Fibroblast of lung (primary cell): ENCODE results near the gene LEKR1. TPM values are rescaled to one million over a fixed set of nuclear protein-coding genes. Genes with fewer than 3 reads are reported as not detected.

ENCODE experiments used
- DNase-seq, 2 donors: peaks; one replicate each; pipeline versions ENCODE4 v3.0.0 to v3.0.0-alpha.2; 2010; ENCODE audit warnings: low read depth in 2 of 2
- H2AFZ ChIP-seq: 2 replicates; pipeline ENCODE4 v1.5.1; 2012; ENCODE audit warnings: low read length, control low read depth, inconsistent platforms
- H3K27ac ChIP-seq: 2 replicates; pipeline ENCODE4 v1.5.1; 2011; ENCODE audit warnings: low read length, control low read depth; ENCODE audit not compliant: insufficient read depth
- H3K27me3 ChIP-seq: 2 replicates; pipeline ENCODE4 v1.5.1; 2011; ENCODE audit warnings: mild to moderate bottlenecking, low read length; ENCODE audit not compliant: control insufficient read depth, insufficient read depth
- H3K36me3 ChIP-seq: 2 replicates; pipeline ENCODE4 v1.5.1; 2011; ENCODE audit warnings: low read length; ENCODE audit not compliant: control insufficient read depth, insufficient read depth
- H3K4me1 ChIP-seq: 2 replicates; pipeline ENCODE4 v1.5.1; 2011; ENCODE audit warnings: low read length; ENCODE audit not compliant: control insufficient read depth, insufficient read depth; ENCODE audit errors: extremely low read depth
- H3K4me2 ChIP-seq: 2 replicates; pipeline ENCODE4 v1.5.1; 2011; ENCODE audit warnings: low read length, control low read depth; ENCODE audit not compliant: insufficient read depth; ENCODE audit errors: extremely low read depth
- H3K4me3 ChIP-seq, 4 experiments: fragments of 200-600 bp in 1 of 4; sonication (generic) in 1 of 4; replicated peaks in 1 of 4; 2 replicates each; pipeline ENCODE4 v1.5.1; 2011 to 2016; ENCODE audit warnings: low read length in 4 of 4, low read depth in 3 of 4, mild to moderate bottlenecking in 3 of 4, control low read depth in 2 of 4, inconsistent platforms in 1 of 4, mixed read lengths in 1 of 4; ENCODE audit not compliant: insufficient read depth in 1 of 4; ENCODE audit errors: control extremely low read depth in 1 of 4
- H3K79me2 ChIP-seq: 2 replicates; pipeline ENCODE4 v1.5.1; 2012; ENCODE audit warnings: mild to moderate bottlenecking, low read length, inconsistent platforms; ENCODE audit not compliant: control insufficient read depth, insufficient read depth
- H3K9ac ChIP-seq: 2 replicates; pipeline ENCODE4 v1.5.1; 2011; ENCODE audit warnings: mild to moderate bottlenecking, low read length, control low read depth; ENCODE audit not compliant: insufficient read depth
- H3K9me3 ChIP-seq: 2 replicates; pipeline ENCODE4 v1.5.1; 2012; ENCODE audit warnings: low read depth, low read length; ENCODE audit not compliant: control insufficient read depth, insufficient read depth
- H4K20me1 ChIP-seq: 2 replicates; pipeline ENCODE4 v1.5.1; 2011; ENCODE audit warnings: low read length; ENCODE audit not compliant: control insufficient read depth, insufficient read depth; ENCODE audit errors: extremely low read depth
- EZH2 ChIP-seq: IDR thresholded peaks from 2 replicates; pipeline ENCODE4 v1.5.1; 2012; ENCODE audit warnings: low read length, control low read depth, mild to moderate bottlenecking; ENCODE audit errors: missing control alignments
- polyA plus RNA-seq, 2 donors: library from polyadenylated mRNA; depleted of rRNA in 1 of 2; stranded (reverse) in 1 of 2; unstranded in 1 of 2; fragments of >200 nt; gene quantifications; 2 replicates each; pipeline ENCODE4 v1.2.1, GENCODE V29; 2011 to 2012; ENCODE audit warnings: missing spikeins in 1 of 2
- total RNA-seq: library from RNA; depleted of rRNA; stranded (reverse); fragments of >200 nt; gene quantifications from 2 replicates; pipeline ENCODE4 v1.2.1, GENCODE V29; 2014
- TF ChIP-seq, protein P1 (sequence below), 2 donors: IDR thresholded peaks in 1 of 2; conservative IDR thresholded peaks in 1 of 2; 1 replicate in 1 of 2; 2 replicates in 1 of 2; pipeline ENCODE4 v1.5.1; 2011 to 2012; ENCODE audit warnings: low read length in 2 of 2, control low read depth in 1 of 2, inconsistent platforms in 1 of 2, low read depth in 1 of 2, mild to moderate bottlenecking in 1 of 2

The LEKR1 gene
- total and polyA plus RNA-seq, 2 donors (not counting 1 experiment from before 2014, with no cell fraction given) = 0.28 to 1.3 TPM

DNA sequence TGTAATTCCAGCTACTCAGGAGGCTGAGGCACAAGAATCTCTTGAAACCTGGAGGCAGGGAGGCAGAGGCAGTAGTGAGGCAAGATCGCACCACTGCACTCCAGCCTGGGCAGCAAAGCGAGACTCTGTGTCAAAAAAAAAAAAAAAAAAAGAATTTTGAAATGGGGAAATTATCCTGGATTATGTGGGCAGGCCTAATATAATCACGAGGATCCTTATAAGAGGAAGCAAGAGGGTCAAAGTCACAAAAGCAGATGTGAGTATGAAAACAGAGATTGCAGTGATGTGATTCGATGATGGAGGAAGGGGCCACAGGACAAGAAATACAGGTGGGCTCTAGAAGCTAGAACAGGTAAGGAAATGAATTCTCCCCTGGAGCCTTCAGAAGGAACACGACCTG, 159.6 kb downstream of the LEKR1 start:
- Histone ChIP-seq H3K36me3 (no peaks in the 10 kb centered on the region), H2AFZ (no peak overlapping the region), H3K4me1 (no peaks in the 10 kb centered on the region), H3K9me3 (no peaks in the 10 kb centered on the region), H3K9ac (no peak overlapping the region), H3K79me2 (no peaks in the 10 kb centered on the region), H3K27me3 (no peaks in the 10 kb centered on the region), H4K20me1 (no peaks in the 10 kb centered on the region), H3K4me2 (no peak overlapping the region), H3K4me3 (no peak overlapping the region), H3K27ac (no peak overlapping the region)
- DNase-seq = no peak
- TF ChIP-seq EZH2 = no peak
- TF ChIP-seq, protein P1, sequence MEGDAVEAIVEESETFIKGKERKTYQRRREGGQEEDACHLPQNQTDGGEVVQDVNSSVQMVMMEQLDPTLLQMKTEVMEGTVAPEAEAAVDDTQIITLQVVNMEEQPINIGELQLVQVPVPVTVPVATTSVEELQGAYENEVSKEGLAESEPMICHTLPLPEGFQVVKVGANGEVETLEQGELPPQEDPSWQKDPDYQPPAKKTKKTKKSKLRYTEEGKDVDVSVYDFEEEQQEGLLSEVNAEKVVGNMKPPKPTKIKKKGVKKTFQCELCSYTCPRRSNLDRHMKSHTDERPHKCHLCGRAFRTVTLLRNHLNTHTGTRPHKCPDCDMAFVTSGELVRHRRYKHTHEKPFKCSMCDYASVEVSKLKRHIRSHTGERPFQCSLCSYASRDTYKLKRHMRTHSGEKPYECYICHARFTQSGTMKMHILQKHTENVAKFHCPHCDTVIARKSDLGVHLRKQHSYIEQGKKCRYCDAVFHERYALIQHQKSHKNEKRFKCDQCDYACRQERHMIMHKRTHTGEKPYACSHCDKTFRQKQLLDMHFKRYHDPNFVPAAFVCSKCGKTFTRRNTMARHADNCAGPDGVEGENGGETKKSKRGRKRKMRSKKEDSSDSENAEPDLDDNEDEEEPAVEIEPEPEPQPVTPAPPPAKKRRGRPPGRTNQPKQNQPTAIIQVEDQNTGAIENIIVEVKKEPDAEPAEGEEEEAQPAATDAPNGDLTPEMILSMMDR (conservative IDR thresholded peaks at IDR 0.05 in 1 of 2, IDR thresholded peaks at IDR 0.05 in 1 of 2; ENCODE audit: low read depth in 1 of 2, low read length in 2 of 2) = no peak

DNA sequence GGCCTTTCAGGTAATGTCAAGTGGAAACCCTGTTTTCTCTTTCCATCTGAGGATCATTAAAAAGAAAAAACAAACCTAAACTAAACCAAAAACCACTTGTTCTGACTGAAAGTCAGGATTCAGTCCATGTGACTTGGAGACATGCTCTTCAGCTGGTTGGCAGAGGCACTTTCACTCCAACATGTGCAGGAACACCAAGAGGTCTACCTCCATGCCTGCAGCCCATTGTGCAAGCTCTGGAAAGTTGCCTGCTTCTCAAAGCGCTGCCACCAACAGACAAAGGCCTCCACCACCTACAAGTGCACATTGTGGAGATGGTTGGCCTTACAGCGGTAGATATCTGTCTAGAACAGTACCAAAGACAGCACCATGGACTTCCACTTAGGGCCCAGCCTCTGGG, 161.8 kb downstream of the LEKR1 start:
- DNase-seq = no peak
- H3K4me2 ChIP-seq = no peak overlapping the region
- no peak overlapping the region for H3K27ac ChIP-seq
- H3K36me3 ChIP-seq = no peaks in the 10 kb centered on the region
- no peak overlapping the region for H3K4me3 ChIP-seq
- TF ChIP-seq, protein P1 (conservative IDR thresholded peaks at IDR 0.05 in 1 of 2, IDR thresholded peaks at IDR 0.05 in 1 of 2; ENCODE audit: low read depth in 1 of 2, low read length in 2 of 2) = no peak
- TF ChIP-seq EZH2 = no peak
- H3K9ac ChIP-seq = no peak overlapping the region
- H3K4me1 ChIP-seq = no peaks in the 10 kb centered on the region
- H4K20me1 ChIP-seq = no peaks in the 10 kb centered on the region
- no peaks in the 10 kb centered on the region for H3K27me3 ChIP-seq
- no peak overlapping the region for H2AFZ ChIP-seq
- H3K9me3 ChIP-seq = no peaks in the 10 kb centered on the region
- H3K79me2 ChIP-seq = no peaks in the 10 kb centered on the region

DNA sequence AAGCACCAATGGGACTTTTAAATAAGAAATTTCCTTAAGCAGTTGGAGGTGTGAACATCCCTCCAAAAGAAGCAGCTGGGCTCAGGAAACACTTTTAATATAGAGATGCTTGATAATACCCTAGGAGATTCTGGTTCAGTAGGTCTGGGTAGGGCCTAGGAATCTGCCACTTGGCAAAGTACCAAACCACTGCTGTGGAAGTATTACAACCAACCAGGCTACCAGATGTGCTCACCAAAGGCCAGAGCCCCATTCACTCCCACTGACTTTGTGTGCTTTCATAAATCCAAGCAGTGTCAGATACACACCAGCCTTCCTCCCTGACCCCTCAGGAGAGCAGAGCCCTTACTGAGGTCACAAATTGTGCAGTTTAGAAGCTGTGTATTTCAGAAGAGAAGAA, 171.2 kb downstream of the LEKR1 start:
- H3K79me2 ChIP-seq = no peaks in the 10 kb centered on the region
- H3K27me3 ChIP-seq = no peaks in the 10 kb centered on the region
- H2AFZ ChIP-seq = no peak overlapping the region
- H3K9ac ChIP-seq = no peak overlapping the region
- H3K27ac ChIP-seq = no peak overlapping the region
- H3K4me1 ChIP-seq = no peaks in the 10 kb centered on the region
- no peaks in the 10 kb centered on the region for H4K20me1 ChIP-seq
- peak; percentile 14 to 20 for DNase-seq
- no peak overlapping the region for H3K4me3 ChIP-seq
- no peaks in the 10 kb centered on the region for H3K9me3 ChIP-seq
- H3K4me2 ChIP-seq = no peak overlapping the region
- TF ChIP-seq, protein P1 (conservative IDR thresholded peaks at IDR 0.05 in 1 of 2, IDR thresholded peaks at IDR 0.05 in 1 of 2; ENCODE audit: low read depth in 1 of 2, low read length in 2 of 2) = no peak
- no peak for TF ChIP-seq EZH2
- no peaks in the 10 kb centered on the region for H3K36me3 ChIP-seq
